Measurements from ENCODE around the gene SPN.
"Not testable (repeated sequence)": the region's sequence is repeated elsewhere in the genome, so short reads cannot be mapped to it uniquely, and the experiment has no call there.

DNA sequence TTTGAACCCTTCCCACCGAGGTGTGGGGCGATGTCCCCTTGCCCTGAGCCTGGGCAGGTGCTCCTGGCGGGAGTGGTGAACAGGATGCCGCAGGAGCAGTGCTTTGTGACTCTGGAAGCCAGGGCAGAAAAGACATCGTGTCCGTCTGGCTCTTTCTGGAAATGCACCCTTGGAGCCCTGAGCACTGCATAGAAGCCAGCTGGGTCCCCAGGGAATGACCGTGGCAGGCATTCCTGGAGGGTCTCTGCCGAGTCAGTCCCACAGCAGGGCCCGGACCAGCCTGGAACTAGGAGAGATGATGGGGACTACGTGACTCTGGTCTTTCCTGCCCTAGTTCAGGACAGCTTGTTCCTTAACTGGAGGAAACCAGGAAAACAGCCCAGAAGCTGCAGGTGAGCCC is 33.7 kb upstream of the SPN start:
- TF ChIP-seq, protein P1, sequence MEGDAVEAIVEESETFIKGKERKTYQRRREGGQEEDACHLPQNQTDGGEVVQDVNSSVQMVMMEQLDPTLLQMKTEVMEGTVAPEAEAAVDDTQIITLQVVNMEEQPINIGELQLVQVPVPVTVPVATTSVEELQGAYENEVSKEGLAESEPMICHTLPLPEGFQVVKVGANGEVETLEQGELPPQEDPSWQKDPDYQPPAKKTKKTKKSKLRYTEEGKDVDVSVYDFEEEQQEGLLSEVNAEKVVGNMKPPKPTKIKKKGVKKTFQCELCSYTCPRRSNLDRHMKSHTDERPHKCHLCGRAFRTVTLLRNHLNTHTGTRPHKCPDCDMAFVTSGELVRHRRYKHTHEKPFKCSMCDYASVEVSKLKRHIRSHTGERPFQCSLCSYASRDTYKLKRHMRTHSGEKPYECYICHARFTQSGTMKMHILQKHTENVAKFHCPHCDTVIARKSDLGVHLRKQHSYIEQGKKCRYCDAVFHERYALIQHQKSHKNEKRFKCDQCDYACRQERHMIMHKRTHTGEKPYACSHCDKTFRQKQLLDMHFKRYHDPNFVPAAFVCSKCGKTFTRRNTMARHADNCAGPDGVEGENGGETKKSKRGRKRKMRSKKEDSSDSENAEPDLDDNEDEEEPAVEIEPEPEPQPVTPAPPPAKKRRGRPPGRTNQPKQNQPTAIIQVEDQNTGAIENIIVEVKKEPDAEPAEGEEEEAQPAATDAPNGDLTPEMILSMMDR (IDR thresholded peaks at IDR 0.05) = not testable (repeated sequence)
- TF ChIP-seq POLR2A (IDR thresholded peaks at IDR 0.05); POLR2AphosphoS5 (IDR thresholded peaks at IDR 0.05; ENCODE audit: insufficient read depth in 1 of 2, low read depth in 1 of 2): not testable (repeated sequence)

Measured in vagina (tissue), 2 donors.